K562 (cell line): ENCODE measurements around the gene CHPF2. TPM values are rescaled to one million over a fixed set of nuclear protein-coding genes. Genes with fewer than 3 reads are reported as not detected.

Experiments used
- ATF7 ChIP-seq: fragments of 450-650 bp; IDR thresholded peaks from 2 replicates; pipeline ENCODE4 v1.7.1; 2014; ENCODE audit warnings: mild to moderate bottlenecking, moderate library complexity
- GTF2B ChIP-seq: IDR thresholded peaks from 2 replicates; pipeline ENCODE4 v1.6.1; 2011; ENCODE audit not compliant: insufficient read length; ENCODE audit errors: extremely low read depth
- SREBF2 ChIP-seq: sonication (generic); formaldehyde crosslinking; IDR thresholded peaks from 2 replicates; pipeline ENCODE4 v1.4.0; 2020; ENCODE audit warnings: mild to moderate bottlenecking, missing genetic modification reagents
- TARDBP ChIP-seq: fragments of 450-650 bp; IDR thresholded peaks from 2 replicates; pipeline ENCODE4 v1.6.1; 2016
- XRCC4 ChIP-seq: IDR thresholded peaks from one replicate; pipeline ENCODE4 v1.6.1; 2011; ENCODE audit not compliant: insufficient read depth, insufficient read length; ENCODE audit errors: extremely low read depth
- ZFP30 ChIP-seq: fragments of 250-450 bp; sonication (Bioruptor Pico); IDR thresholded peaks from 2 replicates; pipeline ENCODE4 v1.8.0; 2022; ENCODE audit warnings: moderate library complexity, mild to moderate bottlenecking, inconsistent platforms, borderline replicate concordance
- ZNF592 ChIP-seq: fragments of 450-650 bp; IDR thresholded peaks from 2 replicates; pipeline ENCODE4 v1.6.1; 2017; ENCODE audit warnings: antibody characterized with exemption, mild to moderate bottlenecking
- polyA plus RNA-seq, 8 experiments: library from polyadenylated mRNA; depleted of rRNA in 4 of 8; stranded (reverse) in 5 of 8; unstranded in 3 of 8; fragments of >200 nt; fragmentation: Nextera tagmentation in 2 of 8; fragmentation: Illumina TruSeq in 1 of 8; extraction: Ambion mirVana in 2 of 8; extraction: Trizol in 1 of 8; gene quantifications; 2 replicates each; pipeline versions ENCODE4 v1.2.1 to v1.2.3, GENCODE V29; 2011 to 2014; ENCODE audit warnings: inconsistent platforms in 1 of 8, missing spikeins in 1 of 8
- total RNA-seq, 7 experiments: library from RNA; depleted of rRNA in 6 of 7; stranded (reverse); fragments of >200 nt in 6 of 7; fragmentation: Illumina TruSeq in 2 of 7; extraction: Trizol in 2 of 7; gene quantifications; 2 replicates each; pipeline versions ENCODE4 v1.2.1 to v1.2.3, GENCODE V29; 2011 to 2021; ENCODE audit warnings: low replicate concordance in 1 of 7
- TF ChIP-seq, protein P1 (sequence below): sonication (generic); formaldehyde crosslinking; IDR thresholded peaks from 2 replicates; pipeline ENCODE4 v1.8.0; 2023; ENCODE audit warnings: missing genetic modification reagents, mild to moderate bottlenecking, borderline replicate concordance
- TF ChIP-seq, protein P2 (sequence below): fragments of 450-650 bp; IDR thresholded peaks from 2 replicates; pipeline ENCODE4 v1.6.1; 2016; ENCODE audit warnings: borderline replicate concordance
- TF ChIP-seq, protein P3 (sequence below): IDR thresholded peaks from 3 replicates; pipeline ENCODE4 v1.6.1; 2011; ENCODE audit warnings: borderline replicate concordance, mild to moderate bottlenecking, moderate library complexity; ENCODE audit not compliant: insufficient read length; ENCODE audit errors: extremely low read depth

The CHPF2 gene
- total and polyA plus RNA-seq, 9 of the 15 experiments (the other 6 are each of a cell fraction or from before 2014, with no cell fraction given): 0.08 to 32.8 (median 10.5) TPM

GRCh38 chr7:151228024-151228866, 4.0 kb upstream of the CHPF2 start (continued):
- TF ChIP-seq, protein P1, sequence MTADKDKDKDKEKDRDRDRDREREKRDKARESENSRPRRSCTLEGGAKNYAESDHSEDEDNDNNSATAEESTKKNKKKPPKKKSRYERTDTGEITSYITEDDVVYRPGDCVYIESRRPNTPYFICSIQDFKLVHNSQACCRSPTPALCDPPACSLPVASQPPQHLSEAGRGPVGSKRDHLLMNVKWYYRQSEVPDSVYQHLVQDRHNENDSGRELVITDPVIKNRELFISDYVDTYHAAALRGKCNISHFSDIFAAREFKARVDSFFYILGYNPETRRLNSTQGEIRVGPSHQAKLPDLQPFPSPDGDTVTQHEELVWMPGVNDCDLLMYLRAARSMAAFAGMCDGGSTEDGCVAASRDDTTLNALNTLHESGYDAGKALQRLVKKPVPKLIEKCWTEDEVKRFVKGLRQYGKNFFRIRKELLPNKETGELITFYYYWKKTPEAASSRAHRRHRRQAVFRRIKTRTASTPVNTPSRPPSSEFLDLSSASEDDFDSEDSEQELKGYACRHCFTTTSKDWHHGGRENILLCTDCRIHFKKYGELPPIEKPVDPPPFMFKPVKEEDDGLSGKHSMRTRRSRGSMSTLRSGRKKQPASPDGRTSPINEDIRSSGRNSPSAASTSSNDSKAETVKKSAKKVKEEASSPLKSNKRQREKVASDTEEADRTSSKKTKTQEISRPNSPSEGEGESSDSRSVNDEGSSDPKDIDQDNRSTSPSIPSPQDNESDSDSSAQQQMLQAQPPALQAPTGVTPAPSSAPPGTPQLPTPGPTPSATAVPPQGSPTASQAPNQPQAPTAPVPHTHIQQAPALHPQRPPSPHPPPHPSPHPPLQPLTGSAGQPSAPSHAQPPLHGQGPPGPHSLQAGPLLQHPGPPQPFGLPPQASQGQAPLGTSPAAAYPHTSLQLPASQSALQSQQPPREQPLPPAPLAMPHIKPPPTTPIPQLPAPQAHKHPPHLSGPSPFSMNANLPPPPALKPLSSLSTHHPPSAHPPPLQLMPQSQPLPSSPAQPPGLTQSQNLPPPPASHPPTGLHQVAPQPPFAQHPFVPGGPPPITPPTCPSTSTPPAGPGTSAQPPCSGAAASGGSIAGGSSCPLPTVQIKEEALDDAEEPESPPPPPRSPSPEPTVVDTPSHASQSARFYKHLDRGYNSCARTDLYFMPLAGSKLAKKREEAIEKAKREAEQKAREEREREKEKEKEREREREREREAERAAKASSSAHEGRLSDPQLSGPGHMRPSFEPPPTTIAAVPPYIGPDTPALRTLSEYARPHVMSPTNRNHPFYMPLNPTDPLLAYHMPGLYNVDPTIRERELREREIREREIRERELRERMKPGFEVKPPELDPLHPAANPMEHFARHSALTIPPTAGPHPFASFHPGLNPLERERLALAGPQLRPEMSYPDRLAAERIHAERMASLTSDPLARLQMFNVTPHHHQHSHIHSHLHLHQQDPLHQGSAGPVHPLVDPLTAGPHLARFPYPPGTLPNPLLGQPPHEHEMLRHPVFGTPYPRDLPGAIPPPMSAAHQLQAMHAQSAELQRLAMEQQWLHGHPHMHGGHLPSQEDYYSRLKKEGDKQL (CRISPR knock-in tag): no peak
- no peak for TF ChIP-seq SREBF2 (CRISPR knock-in tag)
- TF ChIP-seq, protein P2, sequence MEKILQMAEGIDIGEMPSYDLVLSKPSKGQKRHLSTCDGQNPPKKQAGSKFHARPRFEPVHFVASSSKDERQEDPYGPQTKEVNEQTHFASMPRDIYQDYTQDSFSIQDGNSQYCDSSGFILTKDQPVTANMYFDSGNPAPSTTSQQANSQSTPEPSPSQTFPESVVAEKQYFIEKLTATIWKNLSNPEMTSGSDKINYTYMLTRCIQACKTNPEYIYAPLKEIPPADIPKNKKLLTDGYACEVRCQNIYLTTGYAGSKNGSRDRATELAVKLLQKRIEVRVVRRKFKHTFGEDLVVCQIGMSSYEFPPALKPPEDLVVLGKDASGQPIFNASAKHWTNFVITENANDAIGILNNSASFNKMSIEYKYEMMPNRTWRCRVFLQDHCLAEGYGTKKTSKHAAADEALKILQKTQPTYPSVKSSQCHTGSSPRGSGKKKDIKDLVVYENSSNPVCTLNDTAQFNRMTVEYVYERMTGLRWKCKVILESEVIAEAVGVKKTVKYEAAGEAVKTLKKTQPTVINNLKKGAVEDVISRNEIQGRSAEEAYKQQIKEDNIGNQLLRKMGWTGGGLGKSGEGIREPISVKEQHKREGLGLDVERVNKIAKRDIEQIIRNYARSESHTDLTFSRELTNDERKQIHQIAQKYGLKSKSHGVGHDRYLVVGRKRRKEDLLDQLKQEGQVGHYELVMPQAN: 0 out of 2 replicates have a peak, but pooled peaks have one; percentile 19
- TF ChIP-seq TARDBP: no peak
- no peak for TF ChIP-seq GTF2B
- TF ChIP-seq ATF7: 0 out of 2 replicates have a peak, but pooled peaks have one; percentile 16
- TF ChIP-seq, protein P3, sequence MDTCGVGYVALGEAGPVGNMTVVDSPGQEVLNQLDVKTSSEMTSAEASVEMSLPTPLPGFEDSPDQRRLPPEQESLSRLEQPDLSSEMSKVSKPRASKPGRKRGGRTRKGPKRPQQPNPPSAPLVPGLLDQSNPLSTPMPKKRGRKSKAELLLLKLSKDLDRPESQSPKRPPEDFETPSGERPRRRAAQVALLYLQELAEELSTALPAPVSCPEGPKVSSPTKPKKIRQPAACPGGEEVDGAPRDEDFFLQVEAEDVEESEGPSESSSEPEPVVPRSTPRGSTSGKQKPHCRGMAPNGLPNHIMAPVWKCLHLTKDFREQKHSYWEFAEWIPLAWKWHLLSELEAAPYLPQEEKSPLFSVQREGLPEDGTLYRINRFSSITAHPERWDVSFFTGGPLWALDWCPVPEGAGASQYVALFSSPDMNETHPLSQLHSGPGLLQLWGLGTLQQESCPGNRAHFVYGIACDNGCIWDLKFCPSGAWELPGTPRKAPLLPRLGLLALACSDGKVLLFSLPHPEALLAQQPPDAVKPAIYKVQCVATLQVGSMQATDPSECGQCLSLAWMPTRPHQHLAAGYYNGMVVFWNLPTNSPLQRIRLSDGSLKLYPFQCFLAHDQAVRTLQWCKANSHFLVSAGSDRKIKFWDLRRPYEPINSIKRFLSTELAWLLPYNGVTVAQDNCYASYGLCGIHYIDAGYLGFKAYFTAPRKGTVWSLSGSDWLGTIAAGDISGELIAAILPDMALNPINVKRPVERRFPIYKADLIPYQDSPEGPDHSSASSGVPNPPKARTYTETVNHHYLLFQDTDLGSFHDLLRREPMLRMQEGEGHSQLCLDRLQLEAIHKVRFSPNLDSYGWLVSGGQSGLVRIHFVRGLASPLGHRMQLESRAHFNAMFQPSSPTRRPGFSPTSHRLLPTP: no peak
- TF ChIP-seq ZNF592: no peak
- TF ChIP-seq XRCC4: no peak
- TF ChIP-seq ZFP30 (CRISPR knock-in tag): no peak
